ENCODE measurements around the gene DCANP1.

DCANP1 gene

GRCh38 chr5:135455876-135456237, 8.7 kb upstream of the DCANP1 start:
- no peak for DNase-seq

- DNase-seq, result no peak
Observed at GRCh38 chr5:135454946-135455345, 7.8 kb upstream of the DCANP1 start.

- DNase-seq, result no peak
Observed at GRCh38 chr5:135453613-135454012, 6.5 kb upstream of the DCANP1 start.

- DNase-seq, result no peak
Observed at GRCh38 chr5:135452321-135453030, 5.3 kb upstream of the DCANP1 start, which contains the start of gene TIFAB. TSS of gene TIFAB (minus strand) at chr5:135452351. CDS start at chr5:135449939, 2,412 bp downstream.

GRCh38 chr5:135451581-135452320, 4.6 kb upstream of the DCANP1 start:
- DNase-seq, result no peak

- no peak for DNase-seq
Observed at GRCh38 chr5:135450952-135451351, 3.8 kb upstream of the DCANP1 start.

GRCh38 chr5:135450336-135450735, 3.2 kb upstream of the DCANP1 start:
- no peak for DNase-seq

- no peak for DNase-seq
Observed at GRCh38 chr5:135449644-135450043, 2.5 kb upstream of the DCANP1 start.

- no peak for DNase-seq
Observed at GRCh38 chr5:135448791-135449507, 1.8 kb upstream of the DCANP1 start.

- DNase-seq, result no peak
Observed at GRCh38 chr5:135448071-135448739, 1.1 kb upstream of the DCANP1 start.

GRCh38 chr5:135446615-135447014, 533 bp downstream of the DCANP1 start:
- no peak for DNase-seq

GRCh38 chr5:135446206-135446605, 942 bp downstream of the DCANP1 start:
- no peak for DNase-seq

- no peak for DNase-seq
Observed at GRCh38 chr5:135445306-135445985, 1.7 kb downstream of the DCANP1 start.

GRCh38 chr5:135444881-135445280, 2.3 kb downstream of the DCANP1 start:
- no peak for DNase-seq

- no peak for DNase-seq
Observed at GRCh38 chr5:135444360-135444759, 2.8 kb downstream of the DCANP1 start.

GRCh38 chr5:135443161-135443960, 3.8 kb downstream of the DCANP1 start:
- DNase-seq, result no peak

GRCh38 chr5:135442431-135443160, 4.6 kb downstream of the DCANP1 start:
- DNase-seq, result no peak

GRCh38 chr5:135441919-135442318, 5.2 kb downstream of the DCANP1 start:
- no peak for DNase-seq

- no peak for DNase-seq
Observed at GRCh38 chr5:135441350-135441831, 5.8 kb downstream of the DCANP1 start.

- no peak for DNase-seq
Observed at GRCh38 chr5:135440916-135441315, 6.2 kb downstream of the DCANP1 start.
